SU-DHL-6 (cell line): ENCODE measurements around the gene DOCK3.

ENCODE experiments used
- H2AFZ ChIP-seq: fragments of 200-600 bp; sonication (generic); 2 replicates; pipeline ENCODE4 v1.6.1; 2014; ENCODE audit warnings: low read depth, mild to moderate bottlenecking, moderate library complexity, mixed read lengths, antibody characterized with exemption, low read length; ENCODE audit not compliant: severe bottlenecking
- H3F3A ChIP-seq: fragments of 200-600 bp; shearing (Covaris generic); 2 replicates; pipeline ENCODE4 v1.6.0; 2016; ENCODE audit warnings: antibody characterized with exemption, mild to moderate bottlenecking; ENCODE audit not compliant: insufficient read depth
- H3K27ac ChIP-seq: fragments of 200-600 bp; sonication (generic); 2 replicates; pipeline ENCODE4 v1.5.1; 2016; ENCODE audit warnings: low read depth, mild to moderate bottlenecking, low read length, moderate library complexity, mixed read lengths
- H3K27me3 ChIP-seq: fragments of 200-600 bp; sonication (generic), shearing (Covaris generic); 2 replicates; pipeline ENCODE4 v1.6.0; 2014; ENCODE audit warnings: mild to moderate bottlenecking, low read length
- H3K36me3 ChIP-seq: fragments of 200-600 bp; sonication (generic); 2 replicates; pipeline ENCODE4 v1.6.1; 2014; ENCODE audit warnings: mild to moderate bottlenecking, low read length, mixed read lengths
- H3K4me2 ChIP-seq: fragments of 300-600, 200-600 bp; shearing (Covaris generic), sonication (generic); 2 replicates; pipeline ENCODE4 v1.6.0; 2014; ENCODE audit warnings: low read length, low read depth, mild to moderate bottlenecking; ENCODE audit not compliant: poor library complexity, severe bottlenecking
- H3K4me3 ChIP-seq: fragments of 200-600 bp; sonication (generic); 2 replicates; pipeline ENCODE4 v1.5.1; 2014; ENCODE audit warnings: antibody characterized with exemption, low read length, mild to moderate bottlenecking, mixed read lengths; ENCODE audit not compliant: insufficient read depth, poor library complexity, severe bottlenecking
- H3K79me2 ChIP-seq: fragments of 200-600 bp; sonication (generic); 2 replicates; pipeline ENCODE4 v1.6.1; 2014; ENCODE audit warnings: mild to moderate bottlenecking, low read length, moderate library complexity; ENCODE audit not compliant: insufficient read depth
- H3K9ac ChIP-seq: fragments of 200-600 bp; sonication (generic); 2 replicates; pipeline ENCODE4 v1.7.0; 2014; ENCODE audit warnings: mild to moderate bottlenecking, low read length
- H3K9me2 ChIP-seq: fragments of 200-600 bp; sonication (generic); replicated peaks from 2 replicates; pipeline ENCODE4 v1.6.1; 2014; ENCODE audit warnings: low read length; ENCODE audit not compliant: insufficient read depth
- H3K9me3 ChIP-seq: fragments of 200-600 bp; sonication (generic); 2 replicates; pipeline ENCODE4 v1.6.1; 2014; ENCODE audit warnings: low read length, mixed read lengths; ENCODE audit not compliant: insufficient read depth
- H4K20me1 ChIP-seq: fragments of 200-600 bp; sonication (generic); 2 replicates; pipeline ENCODE4 v1.6.1; 2014; ENCODE audit warnings: low read depth, mild to moderate bottlenecking, antibody characterized with exemption, low read length, moderate library complexity, mixed read lengths
- EZH2phosphoT487 ChIP-seq: fragments of 200-600 bp; sonication (generic), shearing (Covaris generic); conservative IDR thresholded peaks from 2 replicates; pipeline ENCODE4 v1.6.1; 2018; ENCODE audit warnings: mild to moderate bottlenecking, antibody characterized with exemption, low read length, moderate library complexity, mixed read lengths
- TF ChIP-seq, protein P1 (sequence below): fragments of 200-600 bp; sonication (generic); IDR thresholded peaks from one replicate; pipeline ENCODE4 v1.5.1; 2017; ENCODE audit warnings: antibody characterized with exemption, mild to moderate bottlenecking, low read length, moderate library complexity; ENCODE audit not compliant: insufficient read depth, poor library complexity, severe bottlenecking

Gene DOCK3

GRCh38 chr3:50737906-50738598 lies 63.3 kb downstream of the DOCK3 start:
- TF ChIP-seq EZH2phosphoT487, result no peak
- TF ChIP-seq, protein P1, sequence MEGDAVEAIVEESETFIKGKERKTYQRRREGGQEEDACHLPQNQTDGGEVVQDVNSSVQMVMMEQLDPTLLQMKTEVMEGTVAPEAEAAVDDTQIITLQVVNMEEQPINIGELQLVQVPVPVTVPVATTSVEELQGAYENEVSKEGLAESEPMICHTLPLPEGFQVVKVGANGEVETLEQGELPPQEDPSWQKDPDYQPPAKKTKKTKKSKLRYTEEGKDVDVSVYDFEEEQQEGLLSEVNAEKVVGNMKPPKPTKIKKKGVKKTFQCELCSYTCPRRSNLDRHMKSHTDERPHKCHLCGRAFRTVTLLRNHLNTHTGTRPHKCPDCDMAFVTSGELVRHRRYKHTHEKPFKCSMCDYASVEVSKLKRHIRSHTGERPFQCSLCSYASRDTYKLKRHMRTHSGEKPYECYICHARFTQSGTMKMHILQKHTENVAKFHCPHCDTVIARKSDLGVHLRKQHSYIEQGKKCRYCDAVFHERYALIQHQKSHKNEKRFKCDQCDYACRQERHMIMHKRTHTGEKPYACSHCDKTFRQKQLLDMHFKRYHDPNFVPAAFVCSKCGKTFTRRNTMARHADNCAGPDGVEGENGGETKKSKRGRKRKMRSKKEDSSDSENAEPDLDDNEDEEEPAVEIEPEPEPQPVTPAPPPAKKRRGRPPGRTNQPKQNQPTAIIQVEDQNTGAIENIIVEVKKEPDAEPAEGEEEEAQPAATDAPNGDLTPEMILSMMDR, result no peak
- no peak overlapping the region for H3K27ac ChIP-seq
- no peaks in the 10 kb centered on the region for H3K9me3 ChIP-seq

GRCh38 chr3:50743643-50744042 lies 68.9 kb downstream of the DOCK3 start:
- Histone ChIP-seq H3K27me3 (no peaks in the 10 kb centered on the region), H3K4me3 (no peak overlapping the region), H3K79me2 (no peaks in the 10 kb centered on the region), H3K9me3 (no peaks in the 10 kb centered on the region), H3K4me2 (no peak overlapping the region), H3K27ac (no peak overlapping the region), H3K9me2 (no peaks in the 10 kb centered on the region), H2AFZ (no peak overlapping the region), H4K20me1 (no peaks in the 10 kb centered on the region), H3F3A (no peaks in the 10 kb centered on the region), H3K36me3 (no peaks in the 10 kb centered on the region), H3K9ac (no peak overlapping the region)
- TF ChIP-seq, protein P1, result no peak
- TF ChIP-seq EZH2phosphoT487, result no peak

More at GRCh38 chr3:50737906-50738598, 63.3 kb downstream of the DOCK3 start:
- no peak overlapping the region for H2AFZ ChIP-seq
- no peak overlapping the region for H3K4me3 ChIP-seq
- no peaks in the 10 kb centered on the region for H3K9me2 ChIP-seq
- no peak overlapping the region for H3K4me2 ChIP-seq
- H3K27me3 ChIP-seq, result no peaks in the 10 kb centered on the region
- no peaks in the 10 kb centered on the region for H3K79me2 ChIP-seq
- H3K9ac ChIP-seq, result no peak overlapping the region
- no peaks in the 10 kb centered on the region for H3K36me3 ChIP-seq
- H4K20me1 ChIP-seq, result no peaks in the 10 kb centered on the region
- H3F3A ChIP-seq, result no peaks in the 10 kb centered on the region

GRCh38 chr3:50749822-50750221 lies 75.1 kb downstream of the DOCK3 start:
- Histone ChIP-seq H3K27ac (no peak overlapping the region), H3K9me3 (no peaks in the 10 kb centered on the region), H3F3A (no peaks in the 10 kb centered on the region), H3K4me2 (no peak overlapping the region), H3K9me2 (no peaks in the 10 kb centered on the region), H3K79me2 (no peaks in the 10 kb centered on the region), H3K36me3 (no peaks in the 10 kb centered on the region), H3K27me3 (no peaks in the 10 kb centered on the region), H2AFZ (no peak overlapping the region), H4K20me1 (no peaks in the 10 kb centered on the region), H3K4me3 (no peak overlapping the region), H3K9ac (no peak overlapping the region)
- TF ChIP-seq EZH2phosphoT487, result no peak
- TF ChIP-seq, protein P1, result no peak
